ENCODE measurements around the gene CBR1. TPM values are rescaled to one million over a fixed set of nuclear protein-coding genes. Genes with fewer than 3 reads are reported as not detected.

The CBR1 gene
- total and polyA plus RNA-seq, 2 of the 8 experiments (the other 6 are each of a cell fraction or from before 2014, with no cell fraction given) = 1.8 to 207 TPM

DNA sequence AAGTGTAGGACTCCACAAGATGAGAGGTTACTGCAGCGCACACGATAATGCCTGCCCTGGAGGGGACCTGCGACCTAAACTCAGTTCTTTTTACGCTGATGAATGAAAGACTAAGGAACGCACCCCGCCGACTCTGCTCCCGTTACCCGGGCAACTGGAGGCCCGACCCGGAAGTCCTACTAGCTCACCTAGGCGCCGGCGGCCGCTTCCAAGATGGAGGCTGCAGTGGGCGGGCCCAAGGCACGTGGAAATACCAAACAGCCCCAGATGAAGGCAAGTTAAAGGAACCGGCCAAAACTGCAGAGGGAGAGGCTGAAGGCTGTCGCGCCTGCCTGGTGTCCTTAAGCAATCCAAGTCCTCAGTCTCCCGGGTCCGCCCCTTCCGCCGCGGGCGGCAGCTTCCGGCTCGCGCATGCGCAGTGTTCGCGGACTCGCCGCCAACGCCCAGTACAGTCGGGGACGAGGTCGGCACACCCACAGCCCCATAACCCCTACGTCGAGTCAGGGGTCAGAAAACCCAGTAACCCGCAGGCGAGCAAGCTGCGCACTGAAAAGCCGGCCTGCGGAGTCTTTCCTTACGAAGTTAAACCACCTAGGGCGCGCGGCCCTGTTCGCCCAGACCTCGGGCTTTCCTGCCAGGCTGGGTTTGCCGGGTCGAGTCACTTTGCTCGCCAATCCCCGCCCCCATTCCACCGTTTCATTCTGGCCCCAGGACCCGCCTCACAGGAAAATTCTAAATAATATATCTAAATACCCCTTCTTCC lies 9.5 kb upstream of the CBR1 start, which contains the start of gene SETD4 (continued):
- TF ChIP-seq NANOG (IDR thresholded peaks at IDR 0.05; ENCODE audit: insufficient read depth, low read depth, low read length, poor library complexity, severe bottlenecking) = no peak
- TF ChIP-seq BACH1 (IDR thresholded peaks at IDR 0.05; ENCODE audit: low read length) = no peak
- peak; percentile 54 for TF ChIP-seq TAF7 (optimal IDR thresholded peaks at IDR 0.05; ENCODE audit: borderline replicate concordance, low read depth, low read length)
- TF ChIP-seq, protein P1, sequence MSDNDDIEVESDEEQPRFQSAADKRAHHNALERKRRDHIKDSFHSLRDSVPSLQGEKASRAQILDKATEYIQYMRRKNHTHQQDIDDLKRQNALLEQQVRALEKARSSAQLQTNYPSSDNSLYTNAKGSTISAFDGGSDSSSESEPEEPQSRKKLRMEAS (IDR thresholded peaks at IDR 0.05) = peak; percentile 87
- TF ChIP-seq, protein P2, sequence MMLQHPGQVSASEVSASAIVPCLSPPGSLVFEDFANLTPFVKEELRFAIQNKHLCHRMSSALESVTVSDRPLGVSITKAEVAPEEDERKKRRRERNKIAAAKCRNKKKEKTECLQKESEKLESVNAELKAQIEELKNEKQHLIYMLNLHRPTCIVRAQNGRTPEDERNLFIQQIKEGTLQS (IDR thresholded peaks at IDR 0.05; ENCODE audit: insufficient read depth, low read depth, low read length) = no peak
- no peak for TF ChIP-seq KDM5A (IDR thresholded peaks at IDR 0.05; ENCODE audit: low read length)

Measured in H1 (cell line).